ENCODE data around the gene RPS6KB2.

RPS6KB2 gene

GRCh38 chr11:67483831-67484665, 55.8 kb downstream of the RPS6KB2 start:
- H3K9me3 ChIP-seq = no peaks in the 10 kb centered on the region
- peak overlapping the region; percentile 83 to 91 for H3K27ac ChIP-seq
- DNase-seq = no peak
- peaks cover 11 to 27% (median 20%) of the 10 kb centered on the region in 3 donors for H3K36me3 ChIP-seq
- no peak for TF ChIP-seq CTCF (IDR thresholded peaks at IDR 0.05)
- intact Hi-C loops (cut with DNase I; ENCODE audit: low total_unique reads) = no loop called here
- H3K4me3 ChIP-seq = peak overlapping the region; percentile 56 to 70
- H3K4me1 ChIP-seq = peaks cover 0 to 31% (median 18%) of the 10 kb centered on the region in 4 donors
- H3K27me3 ChIP-seq = no peaks in the 10 kb centered on the region

GRCh38 chr11:67484847-67485311, 56.6 kb downstream of the RPS6KB2 start:
- DNase-seq = peak in 1 of 2 donors; percentile 62
- TF ChIP-seq CTCF (IDR thresholded peaks at IDR 0.05) = no peak
- H3K4me3 ChIP-seq = no peak overlapping the region
- peaks cover 0 to 31% (median 18%) of the 10 kb centered on the region in 4 donors for H3K4me1 ChIP-seq
- intact Hi-C loops (cut with DNase I; ENCODE audit: low total_unique reads) = no loop called here
- no peaks in the 10 kb centered on the region for H3K9me3 ChIP-seq
- no peak overlapping the region for H3K27ac ChIP-seq
- H3K27me3 ChIP-seq = no peaks in the 10 kb centered on the region
- H3K36me3 ChIP-seq = peaks cover 18 to 35% (median 27%) of the 10 kb centered on the region in 3 donors
